Urinary bladder (tissue), 4 donors: ENCODE results near the gene PKP4. TPM values are rescaled to one million over a fixed set of nuclear protein-coding genes. Genes with fewer than 3 reads are reported as not detected.

ENCODE experiments used
- DNase-seq: peaks from one replicate; pipeline ENCODE4 v3.0.0-alpha.2; 2015; ENCODE audit errors: extremely low spot score
- H3K27ac ChIP-seq: one replicate; pipeline ENCODE4 v1.5.1; 2013; ENCODE audit warnings: low read depth, mild to moderate bottlenecking, moderate library complexity
- H3K36me3 ChIP-seq: one replicate; pipeline ENCODE4 v1.6.1; 2013; ENCODE audit warnings: mild to moderate bottlenecking, moderate library complexity; ENCODE audit not compliant: insufficient read depth
- H3K4me1 ChIP-seq: one replicate; pipeline ENCODE4 v1.6.1; 2013; ENCODE audit warnings: mild to moderate bottlenecking, moderate library complexity; ENCODE audit not compliant: insufficient read depth
- H3K4me3 ChIP-seq: one replicate; pipeline ENCODE4 v1.5.1; 2013; ENCODE audit warnings: low read depth, low read length
- WGBS: extraction: QIAGEN DNeasy Blood & Tissue Kit; methylation state at CpG from one replicate; pipeline ENCODE4 v1.1.7; 2013; 5-methylcytosine and 5-hydroxymethylcytosine counted together
- polyA plus RNA-seq: library from polyadenylated mRNA; stranded (reverse); fragments of 200-250 nt; gene quantifications from one replicate; pipeline ENCODE4 v1.2.3, GENCODE V29; 2013
- small RNA-seq: library from RNA; depleted of rRNA; stranded (forward); fragments of <200 nt; gene quantifications from one replicate; pipeline ENCODE3, GENCODE V24; 2014
- total RNA-seq: library from RNA; depleted of rRNA; stranded (reverse); fragments of >200 nt; gene quantifications from one replicate; pipeline ENCODE4 v1.2.3, GENCODE V29; 2014
- donor health status: healthy with polysubstance abuse.
- donor health status: healthy.

The PKP4 gene
- total and polyA plus RNA-seq, 2 donors: 23.7 to 83.4 TPM

DNA sequence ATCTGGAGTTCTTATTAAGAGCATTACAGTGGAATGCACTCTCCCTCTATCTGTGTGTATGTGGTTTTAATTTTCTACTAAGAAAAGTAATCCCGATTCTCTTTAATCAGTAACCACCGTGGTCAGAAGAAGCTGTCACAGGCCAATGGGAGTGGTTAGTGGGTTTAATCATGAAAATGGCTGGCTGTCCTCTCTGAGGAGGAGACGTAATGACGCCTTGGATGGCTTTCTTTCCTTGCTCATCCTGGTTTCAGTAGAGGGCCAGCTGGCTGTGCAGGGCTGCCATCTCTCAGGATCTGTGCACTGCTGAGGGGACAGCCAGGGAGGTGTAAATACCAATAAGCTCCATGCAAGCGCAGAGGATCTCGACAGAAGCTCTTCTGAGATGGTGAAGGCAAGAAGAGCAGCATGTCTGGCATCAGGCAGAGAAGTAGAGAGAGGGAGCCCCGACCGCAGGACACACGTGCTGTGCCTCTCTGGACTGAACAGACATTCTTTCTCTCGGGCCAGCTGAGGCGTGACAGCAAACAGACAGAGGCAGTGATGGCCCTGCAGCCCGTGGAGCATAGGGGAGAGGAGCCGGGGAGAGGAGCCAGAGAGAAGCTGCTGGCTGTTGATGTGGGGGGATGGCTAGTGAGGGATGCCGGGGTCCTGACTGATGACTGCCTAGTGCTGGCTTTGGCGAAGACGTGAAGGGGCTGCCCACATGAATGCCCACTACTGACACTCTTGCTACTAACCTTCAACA is 273.3 kb downstream of the PKP4 start:
- H3K27ac ChIP-seq: no peak overlapping the region
- no peaks in the 10 kb centered on the region for H3K4me1 ChIP-seq
- H3K36me3 ChIP-seq: no peaks in the 10 kb centered on the region
- WGBS: 82% methylated on average over 16 of the region's 16 CpGs
- no peak for DNase-seq
- H3K4me3 ChIP-seq: no peak overlapping the region

DNA sequence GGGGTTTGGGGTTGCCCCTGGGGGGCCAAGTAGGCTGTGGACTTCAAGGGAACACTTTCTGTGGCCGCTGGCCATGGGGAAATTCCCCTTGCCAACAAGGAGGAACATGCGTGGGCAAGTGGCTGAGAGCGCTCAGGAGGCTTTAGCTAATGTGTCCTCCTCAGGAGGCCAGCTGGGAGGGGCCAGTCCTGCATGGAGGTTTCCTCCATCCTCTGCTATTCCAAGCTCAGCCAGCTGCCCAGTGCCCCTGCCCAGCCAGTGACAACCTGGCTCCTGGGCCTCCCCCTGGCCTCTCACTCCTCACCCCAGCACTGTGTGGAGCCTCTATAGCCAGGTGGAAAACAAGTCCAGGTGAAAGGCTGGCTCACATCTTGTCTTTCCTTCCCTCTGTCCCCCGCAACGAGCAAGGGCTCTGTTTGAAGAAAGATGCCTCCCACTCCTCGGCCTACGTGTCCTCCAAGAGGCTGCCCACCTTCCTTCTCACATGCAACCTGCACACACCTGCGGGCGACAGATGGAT is 273.9 kb downstream of the PKP4 start:
- Histone ChIP-seq H3K36me3 (no peaks in the 10 kb centered on the region), H3K4me1 (no peaks in the 10 kb centered on the region), H3K27ac (no peak overlapping the region), H3K4me3 (no peak overlapping the region)
- no peak for DNase-seq
- 96% methylated on average over 9 of the region's 9 CpGs for WGBS

DNA sequence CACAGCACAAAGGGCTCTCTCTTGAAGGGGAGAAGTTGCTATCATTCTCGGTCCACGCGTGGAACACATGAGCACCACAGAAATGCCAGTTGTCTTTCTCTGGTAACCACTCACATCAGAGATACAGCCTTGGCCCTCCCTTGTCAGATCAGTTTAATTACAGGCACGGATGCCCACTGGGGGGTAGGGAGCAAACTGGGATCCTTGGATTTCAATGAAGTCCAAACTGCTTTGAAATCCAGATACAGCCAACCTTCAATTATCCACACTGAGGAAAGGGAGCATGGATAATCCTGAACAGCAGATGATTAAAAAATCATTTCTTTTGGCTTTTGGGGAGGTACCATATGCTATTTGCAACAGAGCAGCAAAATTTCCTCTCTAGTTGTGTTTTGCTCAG is 274.6 kb downstream of the PKP4 start:
- no peaks in the 10 kb centered on the region for H3K36me3 ChIP-seq
- no peak overlapping the region for H3K27ac ChIP-seq
- 94% methylated on average over 4 of the region's 4 CpGs for WGBS
- H3K4me1 ChIP-seq: no peaks in the 10 kb centered on the region
- H3K4me3 ChIP-seq: no peak overlapping the region
- no peak for DNase-seq

Small RNA genes lying within 50 kb of the gene (small RNA-seq; reads per million reads assigned to genes)
- gene AC005042.3 (not detected), gene RN7SL393P (not detected)

Other genes with a start within 250 kb of the PKP4 start
- gene CCDC148, start 199 bp upstream of the PKP4 start, total RNA-seq: 5.3 TPM
- gene CCDC148, start 199 bp upstream of the PKP4 start, polyA plus RNA-seq: 0.28 TPM